Mesenchymal stem cell (in vitro differentiated cells and primary cell): Measurements from ENCODE around the gene ING2. TPM values are rescaled to one million over a fixed set of nuclear protein-coding genes. Genes with fewer than 3 reads are reported as not detected.

ENCODE experiments used
- DNase-seq: peaks from one replicate; pipeline ENCODE4 v3.0.0-alpha.2; 2013
- H2AFZ ChIP-seq: one replicate; pipeline ENCODE4 v1.6.1; 2013; ENCODE audit warnings: low read depth, mild to moderate bottlenecking, control low read depth, inconsistent platforms, low read length, moderate library complexity
- H2AK5ac ChIP-seq: 2 replicates; pipeline ENCODE4 v1.6.1; 2013; ENCODE audit warnings: low read length, moderate library complexity, mild to moderate bottlenecking, inconsistent platforms; ENCODE audit not compliant: severe bottlenecking
- H2BK120ac ChIP-seq: one replicate; pipeline ENCODE4 v1.6.1; 2013; ENCODE audit warnings: low read depth, mild to moderate bottlenecking, inconsistent platforms, low read length, moderate library complexity
- H2BK12ac ChIP-seq, 2 experiments: one replicate each; pipeline ENCODE4 v1.6.1; 2013; ENCODE audit warnings: inconsistent platforms in 2 of 2, low read length in 2 of 2, mild to moderate bottlenecking in 2 of 2, moderate library complexity in 2 of 2, control low read depth in 1 of 2
- H2BK15ac ChIP-seq: one replicate; pipeline ENCODE4 v1.6.1; 2013; ENCODE audit warnings: mild to moderate bottlenecking, low read depth, inconsistent platforms; ENCODE audit not compliant: poor library complexity, severe bottlenecking
- H2BK5ac ChIP-seq: 2 replicates; pipeline ENCODE4 v1.6.1; 2013; ENCODE audit warnings: low read depth, mild to moderate bottlenecking, low read length, control low read depth, inconsistent platforms; ENCODE audit not compliant: poor library complexity, severe bottlenecking
- H3K14ac ChIP-seq, 2 experiments: one replicate each; pipeline ENCODE4 v1.6.1; 2013; ENCODE audit warnings: inconsistent platforms in 2 of 2, low read length in 2 of 2, control low read depth in 1 of 2, mild to moderate bottlenecking in 1 of 2, moderate library complexity in 1 of 2
- H3K18ac ChIP-seq, 2 experiments: one replicate each; pipeline ENCODE4 v1.6.1; 2013; ENCODE audit warnings: inconsistent platforms in 2 of 2, low read length in 2 of 2, control low read depth in 1 of 2, low read depth in 1 of 2, mild to moderate bottlenecking in 1 of 2
- H3K23ac ChIP-seq, 2 experiments: one replicate each; pipeline ENCODE4 v1.6.1; 2013; ENCODE audit warnings: inconsistent platforms in 2 of 2, low read length in 2 of 2, mild to moderate bottlenecking in 2 of 2, moderate library complexity in 2 of 2, control low read depth in 1 of 2
- H3K27ac ChIP-seq: 2 replicates; pipeline ENCODE4 v1.5.1; 2013; ENCODE audit warnings: mild to moderate bottlenecking, moderate library complexity, low read length, control low read depth, inconsistent platforms; ENCODE audit not compliant: poor library complexity, severe bottlenecking
- H3K27me3 ChIP-seq, 2 experiments: 2 replicates each; pipeline versions ENCODE4 v1.6.1 to v1.7.0; 2013; ENCODE audit warnings: low read length in 2 of 2, mild to moderate bottlenecking in 2 of 2, moderate library complexity in 2 of 2, control low read depth in 1 of 2, inconsistent platforms in 1 of 2; ENCODE audit not compliant: control insufficient read depth in 1 of 2, insufficient read depth in 1 of 2
- H3K36me3 ChIP-seq, 2 experiments: 2 replicates each; pipeline versions ENCODE4 v1.6.1 to v1.7.0; 2013; ENCODE audit warnings: low read length in 2 of 2, control low read depth in 1 of 2, inconsistent platforms in 1 of 2, low read depth in 1 of 2, mild to moderate bottlenecking in 1 of 2; ENCODE audit not compliant: insufficient read depth in 2 of 2, control insufficient read depth in 1 of 2
- H3K4ac ChIP-seq, 2 experiments: one replicate each; pipeline ENCODE4 v1.6.1; 2013; ENCODE audit warnings: inconsistent platforms in 2 of 2, low read length in 2 of 2, mild to moderate bottlenecking in 2 of 2, moderate library complexity in 2 of 2, control low read depth in 1 of 2, low read depth in 1 of 2
- H3K4me1 ChIP-seq: 2 replicates; pipeline ENCODE4 v1.6.1; 2013; ENCODE audit warnings: low read depth, low read length, control low read depth; ENCODE audit not compliant: control insufficient read depth, insufficient read depth
- H3K4me2 ChIP-seq: 2 replicates; pipeline ENCODE4 v1.6.1; 2013; ENCODE audit warnings: low read length, mild to moderate bottlenecking, inconsistent platforms; ENCODE audit not compliant: poor library complexity, severe bottlenecking
- H3K4me3 ChIP-seq, 2 experiments: 2 replicates each; pipeline versions ENCODE4 v1.5.1 to v1.7.0; 2013; ENCODE audit warnings: low read length in 2 of 2, mild to moderate bottlenecking in 2 of 2, control low read depth in 1 of 2, low read depth in 1 of 2; ENCODE audit not compliant: insufficient read depth in 1 of 2
- H3K79me1 ChIP-seq: replicated peaks from 2 replicates; pipeline ENCODE4 v1.6.1; 2013; ENCODE audit warnings: mild to moderate bottlenecking, control low read depth, low read length, inconsistent platforms; ENCODE audit not compliant: poor library complexity, severe bottlenecking
- H3K9ac ChIP-seq: 2 replicates; pipeline ENCODE4 v1.7.0; 2013; ENCODE audit warnings: mild to moderate bottlenecking, low read length, moderate library complexity
- H3K9me3 ChIP-seq: 2 replicates; pipeline ENCODE4 v1.7.0; 2013; ENCODE audit warnings: mild to moderate bottlenecking, low read length; ENCODE audit not compliant: control insufficient read depth
- H4K8ac ChIP-seq: one replicate; pipeline ENCODE4 v1.6.1; 2013; ENCODE audit warnings: inconsistent platforms, mild to moderate bottlenecking, low read length, moderate library complexity
- H4K91ac ChIP-seq: one replicate; pipeline ENCODE4 v1.6.1; 2013; ENCODE audit warnings: mild to moderate bottlenecking, low read length, inconsistent platforms
- WGBS: methylation state at CpG from one replicate; pipeline ENCODE4 v1.1.7; 2013; ENCODE audit warnings: mixed read lengths; 5-methylcytosine and 5-hydroxymethylcytosine counted together
- polyA plus RNA-seq, 2 experiments: library from polyadenylated mRNA; stranded (reverse); fragments of 200-250 nt; gene quantifications; one replicate each; pipeline ENCODE4 v1.2.3, GENCODE V29; 2013

Gene ING2
- polyA plus RNA-seq (2013, experiment 1 of 2) = 20.8 TPM
- 20.9 TPM for polyA plus RNA-seq (2013, experiment 2 of 2)

- peak within 1 kb of the TSS; percentile 75 for H4K91ac ChIP-seq
- under 1% methylated on average over 57 of the region's 68 CpGs for WGBS
Measured at GRCh38 chr4:183504930-183505610, at the start of gene ING2. ING2 (plus strand) TSS chr4:183505058; CDS start chr4:183505196, 138 bp downstream.

GRCh38 chr4:183455431-183456195 is 49.2 kb upstream of the ING2 start:
- Histone ChIP-seq H2BK12ac (no peak overlapping the region), H3K9ac (no peak overlapping the region), H3K79me1 (no peaks in the 10 kb centered on the region), H3K23ac (no peak overlapping the region), H3K27ac (no peak overlapping the region), H2BK120ac (no peak overlapping the region), H3K4me2 (no peak overlapping the region), H2BK15ac (no peak overlapping the region), H3K9me3 (no peaks in the 10 kb centered on the region), H3K36me3 (peaks cover 0 to 17% of the 10 kb centered on the region in 2 experiments), H3K18ac (no peak overlapping the region), H4K8ac (no peak overlapping the region), H4K91ac (no peak overlapping the region), H3K4me3 (no peak overlapping the region), H3K4ac (no peak overlapping the region), H2AFZ (no peak overlapping the region), H3K4me1 (peaks cover 2% of the 10 kb centered on the region), H2AK5ac (no peak overlapping the region), H3K14ac (no peak overlapping the region), H2BK5ac (no peak overlapping the region), H3K27me3 (no peaks in the 10 kb centered on the region)
- 75% methylated on average over 7 of the region's 7 CpGs for WGBS
- peak; percentile 6 for DNase-seq

More at GRCh38 chr4:183504930-183505610, at the start of gene ING2:
- H2AFZ ChIP-seq = peak within 1 kb of the TSS; percentile 96
- peak within 1 kb of the TSS in 1 of 2 experiments; percentile 100 for H3K23ac ChIP-seq
- peaks cover 0 to 3% of the 10 kb centered on the region in 2 experiments for H3K36me3 ChIP-seq
- H2BK15ac ChIP-seq = peak within 1 kb of the TSS; percentile 89
- peak within 1 kb of the TSS; percentile 98 to 99 for H3K4me3 ChIP-seq
- peaks cover 3% of the 10 kb centered on the region for H3K79me1 ChIP-seq
- peak; percentile 88 for DNase-seq
- H2BK5ac ChIP-seq = peak within 1 kb of the TSS; percentile 88
- H4K8ac ChIP-seq = peak within 1 kb of the TSS; percentile 69
- H2BK12ac ChIP-seq = peak within 1 kb of the TSS; percentile 89 to 99
- no peaks in the 10 kb centered on the region for H3K27me3 ChIP-seq
- peak within 1 kb of the TSS; percentile 90 for H3K27ac ChIP-seq
- H3K4me1 ChIP-seq = peaks cover 3% of the 10 kb centered on the region
- H2AK5ac ChIP-seq = no peak within 1 kb of the TSS
- H2BK120ac ChIP-seq = peak within 1 kb of the TSS; percentile 85
- H3K18ac ChIP-seq = peak within 1 kb of the TSS; percentile 82 to 88
- H3K4me2 ChIP-seq = peak within 1 kb of the TSS; percentile 96
- peak within 1 kb of the TSS; percentile 94 for H3K9ac ChIP-seq
- peak within 1 kb of the TSS; percentile 82 to 100 for H3K14ac ChIP-seq
- peak within 1 kb of the TSS; percentile 87 to 94 for H3K4ac ChIP-seq
- H3K9me3 ChIP-seq = no peaks in the 10 kb centered on the region

GRCh38 chr4:183458005-183458404 is 46.9 kb upstream of the ING2 start:
- Histone ChIP-seq H3K4me3 (no peak overlapping the region), H4K91ac (no peak overlapping the region), H3K4me2 (no peak overlapping the region), H3K4ac (no peak overlapping the region), H2BK12ac (no peak overlapping the region), H4K8ac (no peak overlapping the region), H3K36me3 (peaks cover 0 to 3% of the 10 kb centered on the region in 2 experiments), H3K9me3 (no peaks in the 10 kb centered on the region), H2BK120ac (no peak overlapping the region), H2AFZ (no peak overlapping the region), H3K14ac (no peak overlapping the region), H3K9ac (no peak overlapping the region), H3K4me1 (peaks cover 2% of the 10 kb centered on the region), H2BK15ac (no peak overlapping the region), H3K23ac (no peak overlapping the region), H2BK5ac (no peak overlapping the region), H2AK5ac (no peak overlapping the region), H3K79me1 (no peaks in the 10 kb centered on the region), H3K27ac (no peak overlapping the region), H3K27me3 (no peaks in the 10 kb centered on the region), H3K18ac (no peak overlapping the region)
- no peak for DNase-seq
- WGBS = 67% methylated on average over 3 of the region's 5 CpGs
